Activated T-helper 17 cell treated with anti-CD3 and anti-CD28 coated beads, Interleukin-2, amount 50 U/mL, for 72 hours (primary cell): ENCODE data around the gene ITPK1. TPM values are rescaled to one million over a fixed set of nuclear protein-coding genes. Genes with fewer than 3 reads are reported as not detected.

ENCODE experiments used
- ATAC-seq: fragments of 150-1000 bp; cut with Tn5 transposase; replicated peaks from 2 replicates; pipeline ENCODE4 v1.10.0; 2021; ENCODE audit warnings: mild to moderate bottlenecking, moderate library complexity
- H3K27ac Mint-ChIP-seq: one replicate; pipeline ENCODE4 v1.8.0; 2022; ENCODE audit warnings: mixed read lengths
- H3K27me3 Mint-ChIP-seq: one replicate; pipeline ENCODE4 v1.8.0; 2022; ENCODE audit warnings: mixed read lengths
- H3K36me3 Mint-ChIP-seq: one replicate; pipeline ENCODE4 v1.8.0; 2022; ENCODE audit warnings: low read depth, mild to moderate bottlenecking, mixed read lengths
- H3K4me1 Mint-ChIP-seq: one replicate; pipeline ENCODE4 v1.8.0; 2022; ENCODE audit warnings: mixed read lengths
- H3K4me3 Mint-ChIP-seq: one replicate; pipeline ENCODE4 v1.8.0; 2022; ENCODE audit warnings: mild to moderate bottlenecking, mixed read lengths
- H3K9me3 Mint-ChIP-seq: one replicate; pipeline ENCODE4 v1.8.0; 2022; ENCODE audit warnings: mixed read lengths
- total RNA-seq, 2 donors: library from RNA; stranded (reverse); gene quantifications; one replicate each; pipeline ENCODE4 v1.2.3, GENCODE V29; 2022

Gene ITPK1
- total RNA-seq, 2 donors from 2014 or later, result 32.1 to 48.9 TPM

- no peak overlapping the region for H3K4me3 Mint-ChIP-seq
- peaks cover 10% of the 10 kb centered on the region for H3K36me3 Mint-ChIP-seq
- no peak for ATAC-seq
- H3K9me3 Mint-ChIP-seq, result no peaks in the 10 kb centered on the region
- no peak overlapping the region for H3K27ac Mint-ChIP-seq
- no peaks in the 10 kb centered on the region for H3K27me3 Mint-ChIP-seq
- no peaks in the 10 kb centered on the region for H3K4me1 Mint-ChIP-seq
These were observed 155.7 kb downstream of the ITPK1 start for GRCh38 chr14:92959761-92960680.

DNA sequence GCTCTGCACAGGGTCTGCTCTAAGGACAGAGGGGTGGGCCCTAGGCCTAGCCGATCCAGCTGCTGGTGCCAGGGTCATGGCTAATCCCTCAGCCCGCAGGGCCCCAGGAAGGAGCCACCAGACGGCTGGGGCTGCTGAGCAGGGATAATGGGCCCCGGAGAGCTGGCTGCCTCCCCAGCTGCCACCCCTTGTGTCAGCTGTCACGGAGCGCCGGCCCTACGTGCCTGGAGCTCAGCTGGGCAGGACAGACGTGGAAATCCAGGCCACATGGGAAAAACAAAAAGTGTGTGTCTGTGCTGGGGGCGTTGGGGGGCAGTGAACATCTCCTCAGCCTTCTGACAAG, 156.6 kb downstream of the ITPK1 start:
- H3K4me3 Mint-ChIP-seq, result no peak overlapping the region
- no peaks in the 10 kb centered on the region for H3K9me3 Mint-ChIP-seq
- no peaks in the 10 kb centered on the region for H3K4me1 Mint-ChIP-seq
- ATAC-seq, result no peak
- H3K27ac Mint-ChIP-seq, result no peak overlapping the region
- no peaks in the 10 kb centered on the region for H3K27me3 Mint-ChIP-seq
- peaks cover 10% of the 10 kb centered on the region for H3K36me3 Mint-ChIP-seq

- Mint-ChIP-seq H3K27me3 (no peaks in the 10 kb centered on the region), H3K9me3 (no peaks in the 10 kb centered on the region), H3K27ac (no peak overlapping the region), H3K4me3 (no peak overlapping the region), H3K4me1 (no peaks in the 10 kb centered on the region), H3K36me3 (peaks cover 10% of the 10 kb centered on the region)
- ATAC-seq, result no peak
These were observed 157.1 kb downstream of the ITPK1 start for GRCh38 chr14:92958373-92959188.

- Mint-ChIP-seq H3K4me3 (no peak overlapping the region), H3K27ac (no peak overlapping the region), H3K4me1 (no peaks in the 10 kb centered on the region), H3K27me3 (no peaks in the 10 kb centered on the region), H3K36me3 (peaks cover 10% of the 10 kb centered on the region), H3K9me3 (no peaks in the 10 kb centered on the region)
- no peak for ATAC-seq
These were observed 158.8 kb downstream of the ITPK1 start for GRCh38 chr14:92956961-92957360.

- Mint-ChIP-seq H3K27ac (no peak overlapping the region), H3K4me1 (no peaks in the 10 kb centered on the region)
These were observed 160.3 kb downstream of the ITPK1 start for GRCh38 chr14:92955381-92955780.

GRCh38 chr14:92954933-92955332, 160.8 kb downstream of the ITPK1 start:
- no peaks in the 10 kb centered on the region for H3K4me1 Mint-ChIP-seq
- no peaks in the 10 kb centered on the region for H3K9me3 Mint-ChIP-seq
- H3K27me3 Mint-ChIP-seq, result no peaks in the 10 kb centered on the region
- peak overlapping the region; percentile 70 for H3K27ac Mint-ChIP-seq
- no peak overlapping the region for H3K4me3 Mint-ChIP-seq
- H3K36me3 Mint-ChIP-seq, result peaks cover 10% of the 10 kb centered on the region
- no peak for ATAC-seq

More at GRCh38 chr14:92955381-92955780, 160.3 kb downstream of the ITPK1 start:
- Mint-ChIP-seq H3K9me3 (no peaks in the 10 kb centered on the region), H3K27me3 (no peaks in the 10 kb centered on the region), H3K36me3 (peaks cover 10% of the 10 kb centered on the region), H3K4me3 (no peak overlapping the region)
- no peak for ATAC-seq

GRCh38 chr14:92953526-92953925, 162.2 kb downstream of the ITPK1 start:
- ATAC-seq, result no peak
- H3K27me3 Mint-ChIP-seq, result no peaks in the 10 kb centered on the region
- no peak overlapping the region for H3K27ac Mint-ChIP-seq
- H3K4me1 Mint-ChIP-seq, result no peaks in the 10 kb centered on the region
- no peaks in the 10 kb centered on the region for H3K9me3 Mint-ChIP-seq
- peaks cover 10% of the 10 kb centered on the region for H3K36me3 Mint-ChIP-seq
- H3K4me3 Mint-ChIP-seq, result no peak overlapping the region

DNA sequence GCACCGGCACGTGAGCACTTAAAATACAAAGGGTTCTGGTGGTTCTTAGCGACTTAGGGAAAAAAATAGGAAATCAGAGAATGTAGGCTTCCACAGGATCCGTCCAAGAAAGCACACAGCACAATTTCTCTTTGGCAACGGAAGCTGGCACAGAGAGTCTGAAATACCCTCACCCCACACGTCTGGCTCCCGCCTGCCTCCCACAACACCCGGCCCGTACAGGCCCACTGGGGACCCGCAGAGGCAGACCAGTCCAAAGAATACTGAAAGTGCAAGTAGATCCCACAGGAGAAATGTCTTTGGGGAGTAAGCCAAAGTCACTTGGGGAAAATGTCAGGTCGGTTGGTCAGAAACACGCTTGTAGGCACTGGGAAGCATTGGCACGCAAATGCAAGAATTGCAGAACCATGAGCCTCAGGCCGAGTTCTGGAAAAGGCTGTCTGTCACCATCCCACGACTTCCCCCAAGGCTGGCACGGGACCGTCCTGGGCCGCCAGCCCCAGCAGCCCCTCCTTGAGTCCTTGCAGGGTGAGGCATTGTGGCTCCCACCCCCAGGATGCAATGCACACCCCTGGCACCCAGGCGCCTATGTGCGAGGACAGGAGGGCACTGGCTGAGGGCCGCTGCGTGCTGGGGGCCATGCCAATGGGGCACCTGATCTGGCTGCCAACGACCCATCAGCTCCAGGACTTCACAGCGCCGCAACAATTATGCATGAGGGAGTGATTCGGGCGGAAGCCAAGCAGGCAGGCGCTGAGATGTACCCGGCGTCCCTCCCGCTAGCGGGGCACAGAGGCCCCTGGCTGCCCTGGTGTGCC, 163.0 kb downstream of the ITPK1 start:
- Mint-ChIP-seq H3K4me1 (no peaks in the 10 kb centered on the region), H3K9me3 (no peaks in the 10 kb centered on the region), H3K27ac (peak overlapping the region; percentile 26), H3K4me3 (no peak overlapping the region), H3K27me3 (no peaks in the 10 kb centered on the region), H3K36me3 (peaks cover 10% of the 10 kb centered on the region)
- no peak for ATAC-seq

GRCh38 chr14:92951912-92952471, 163.7 kb downstream of the ITPK1 start:
- peak overlapping the region; percentile 26 for H3K27ac Mint-ChIP-seq
- peak; percentile 93 for ATAC-seq
- H3K36me3 Mint-ChIP-seq, result peaks cover 10% of the 10 kb centered on the region
- H3K27me3 Mint-ChIP-seq, result no peaks in the 10 kb centered on the region
- H3K9me3 Mint-ChIP-seq, result no peaks in the 10 kb centered on the region
- no peak overlapping the region for H3K4me3 Mint-ChIP-seq
- H3K4me1 Mint-ChIP-seq, result no peaks in the 10 kb centered on the region

- ATAC-seq, result no peak
- H3K27me3 Mint-ChIP-seq, result no peaks in the 10 kb centered on the region
- H3K36me3 Mint-ChIP-seq, result peaks cover 8% of the 10 kb centered on the region
- H3K9me3 Mint-ChIP-seq, result no peaks in the 10 kb centered on the region
- no peak overlapping the region for H3K4me3 Mint-ChIP-seq
- H3K27ac Mint-ChIP-seq, result no peak overlapping the region
- no peaks in the 10 kb centered on the region for H3K4me1 Mint-ChIP-seq
These were observed 164.5 kb downstream of the ITPK1 start for GRCh38 chr14:92951261-92951660.

GRCh38 chr14:92950773-92951172, 165.0 kb downstream of the ITPK1 start:
- Mint-ChIP-seq H3K36me3 (peaks cover 5% of the 10 kb centered on the region), H3K4me1 (no peaks in the 10 kb centered on the region), H3K27me3 (no peaks in the 10 kb centered on the region), H3K4me3 (no peak overlapping the region), H3K9me3 (no peaks in the 10 kb centered on the region), H3K27ac (no peak overlapping the region)
- no peak for ATAC-seq

DNA sequence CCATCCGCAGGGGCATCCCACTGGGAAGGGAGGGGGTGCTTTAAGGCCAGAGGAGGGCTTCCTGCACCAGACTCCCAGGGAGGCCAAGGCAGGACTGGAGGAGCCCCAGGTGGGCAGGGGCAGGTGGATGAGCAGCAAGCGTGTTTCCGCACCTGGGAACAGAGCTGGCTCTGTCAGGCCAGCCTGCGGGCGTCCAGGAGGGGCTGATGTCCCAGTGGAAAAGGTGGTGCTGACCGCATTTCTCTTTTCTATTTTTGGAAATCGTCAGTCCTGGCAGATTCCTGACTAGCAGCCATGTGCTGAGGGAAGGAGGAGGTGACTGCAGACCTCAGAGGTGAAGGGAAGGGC, 165.6 kb downstream of the ITPK1 start:
- Mint-ChIP-seq H3K4me3 (no peak overlapping the region), H3K36me3 (peaks cover 5% of the 10 kb centered on the region), H3K9me3 (no peaks in the 10 kb centered on the region), H3K4me1 (no peaks in the 10 kb centered on the region), H3K27me3 (no peaks in the 10 kb centered on the region), H3K27ac (no peak overlapping the region)
- no peak for ATAC-seq

DNA sequence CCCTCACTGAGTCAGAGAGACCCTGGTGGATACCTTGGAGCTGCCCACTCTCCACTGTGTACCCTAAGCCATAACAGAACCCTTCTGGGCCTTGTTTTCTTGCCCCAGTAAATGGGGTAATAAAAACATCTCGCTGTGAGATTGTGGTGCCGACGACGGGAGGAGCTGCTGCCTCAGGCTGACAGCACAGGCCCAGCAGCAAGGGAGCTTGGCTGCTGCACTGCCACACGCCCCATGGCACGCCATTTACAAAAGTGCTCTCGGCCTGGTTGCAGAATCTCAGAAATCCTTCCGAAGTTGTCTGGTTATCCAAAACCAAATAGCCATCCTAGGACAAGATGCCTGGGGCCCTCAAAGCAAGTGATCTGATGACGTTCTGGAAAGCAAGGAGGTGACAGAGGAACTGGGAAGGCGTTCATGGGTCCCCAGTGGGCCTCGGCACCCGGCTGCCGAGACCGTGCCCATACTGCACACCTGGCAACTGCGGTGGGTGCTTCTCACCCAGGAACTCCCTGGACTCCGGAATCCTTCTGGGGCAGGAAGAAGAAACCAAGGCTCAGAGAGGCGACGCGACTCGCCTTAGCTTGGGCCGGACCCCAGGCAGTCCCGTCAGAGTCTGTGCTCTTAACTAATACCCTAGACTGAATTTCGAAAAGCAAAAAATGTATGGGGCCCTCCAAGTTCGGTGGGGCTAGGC, 166.1 kb downstream of the ITPK1 start:
- Mint-ChIP-seq H3K36me3 (peaks cover 6% of the 10 kb centered on the region), H3K27ac (no peak overlapping the region), H3K4me1 (no peaks in the 10 kb centered on the region), H3K4me3 (no peak overlapping the region), H3K9me3 (no peaks in the 10 kb centered on the region), H3K27me3 (no peaks in the 10 kb centered on the region)
- ATAC-seq, result no peak

GRCh38 chr14:92948647-92949046, 167.1 kb downstream of the ITPK1 start:
- no peak overlapping the region for H3K4me3 Mint-ChIP-seq
- peaks cover 12% of the 10 kb centered on the region for H3K36me3 Mint-ChIP-seq
- no peaks in the 10 kb centered on the region for H3K9me3 Mint-ChIP-seq
- H3K27ac Mint-ChIP-seq, result no peak overlapping the region
- no peaks in the 10 kb centered on the region for H3K4me1 Mint-ChIP-seq
- ATAC-seq, result no peak
- H3K27me3 Mint-ChIP-seq, result no peaks in the 10 kb centered on the region
